ENCODE data around the gene PIGR. TPM values are rescaled to one million over a fixed set of nuclear protein-coding genes. Genes with fewer than 3 reads are reported as not detected.
A peak's percentile ranks its signal among the peaks of the same experiment; 100 is the strongest.

Gene PIGR
- total and polyA plus RNA-seq, 7 experiments from 2014 or later, result not detected

DNA sequence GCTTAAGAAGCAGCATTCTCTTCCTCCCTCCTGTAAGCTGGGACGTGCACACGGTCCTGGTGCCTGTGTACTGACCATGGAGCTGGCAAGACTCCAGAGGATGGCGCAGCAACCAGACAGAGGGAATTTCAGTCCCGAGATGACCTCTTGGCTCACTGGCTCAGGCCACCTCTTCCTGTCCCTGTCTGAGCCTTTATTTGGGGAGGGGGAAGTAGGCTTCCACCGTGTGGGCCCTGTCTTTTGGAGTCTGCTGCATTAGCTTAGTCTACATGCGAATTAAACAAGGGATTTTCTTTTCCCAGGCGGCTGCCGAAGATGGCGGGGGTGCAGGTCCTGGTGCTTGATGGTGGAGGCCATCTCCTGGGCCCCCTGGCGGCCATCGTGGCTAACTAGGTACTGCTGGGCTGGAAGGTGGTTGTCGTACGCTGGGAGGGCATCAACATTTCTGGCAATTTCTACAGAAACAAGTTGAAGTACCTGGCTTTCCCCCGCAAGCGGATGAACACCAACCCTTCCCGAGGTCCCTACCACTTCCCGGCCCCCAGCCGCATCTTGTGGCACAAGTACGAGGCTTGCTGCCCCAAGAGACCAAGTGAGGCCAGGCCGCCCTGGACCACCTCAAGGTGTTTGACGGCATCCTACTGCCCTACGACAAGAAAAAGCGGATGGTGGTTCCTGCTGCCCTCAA, 38.8 kb downstream of the PIGR start:
- Histone ChIP-seq H3K27me3 (ENCODE audit: control insufficient read depth in 2 of 2, insufficient read depth in 2 of 2, low read length in 2 of 2) (no peaks in the 10 kb centered on the region), H3K4me3 (ENCODE audit: low read length) (no peak overlapping the region), H3K9me3 (ENCODE audit: control insufficient read depth in 2 of 3, low read length in 3 of 3) (no peaks in the 10 kb centered on the region), H3K4me1 (ENCODE audit: control insufficient read depth in 2 of 2, insufficient read depth in 2 of 2, low read length in 2 of 2) (peaks cover 44 to 75% of the 10 kb centered on the region in 2 donors), H3K27ac (ENCODE audit: low read depth, low read length) (peak overlapping the region; percentile 75), H3K36me3 (ENCODE audit: control insufficient read depth in 2 of 3, insufficient read depth in 3 of 3, low read length in 3 of 3) (peaks cover 29 to 66% (median 40%) of the 10 kb centered on the region in 3 experiments)
- POLR2A ChIA-PET, result interaction anchor here (0.8 to 17.9 kb wide), 15 partner anchors 9 to 415 kb away, joined by 3 to 600 read pairs (median 7); partner anchors contain the start of genes FCMR and IL24
- no peak for ATAC-seq
- no peak for DNase-seq
- H3K27ac Mint-ChIP-seq, result peak overlapping the region in 8 of 9 donors; percentile 91 to 98 (median 95)
- peaks cover 0 to 6% (median 0%) of the 10 kb centered on the region in 5 donors for H3K27me3 Mint-ChIP-seq
- H3K4me3 Mint-ChIP-seq, result peak overlapping the region; percentile 49 to 81 (median 64)
- intact Hi-C loops (cut with micrococcal nuclease), result loop anchor here in 1 of 2 donors (5.0 kb wide), 1 partner anchor 350 kb away; no protein-coding TSS in a partner anchor
- CTCF ChIA-PET, result interaction anchor here (1.4 to 3.8 kb wide), 8 partner anchors 13 to 172 kb away, joined by 4 to 56 read pairs (median 20); partner anchors contain the start of gene FCMR
- peaks cover 56 to 94% (median 86%) of the 10 kb centered on the region in 7 donors for H3K4me1 Mint-ChIP-seq
- peaks cover 0 to 8% (median 0%) of the 10 kb centered on the region in 11 donors for H3K9me3 Mint-ChIP-seq
- H3K36me3 Mint-ChIP-seq, result peaks cover 22 to 67% (median 60%) of the 10 kb centered on the region in 5 donors

DNA sequence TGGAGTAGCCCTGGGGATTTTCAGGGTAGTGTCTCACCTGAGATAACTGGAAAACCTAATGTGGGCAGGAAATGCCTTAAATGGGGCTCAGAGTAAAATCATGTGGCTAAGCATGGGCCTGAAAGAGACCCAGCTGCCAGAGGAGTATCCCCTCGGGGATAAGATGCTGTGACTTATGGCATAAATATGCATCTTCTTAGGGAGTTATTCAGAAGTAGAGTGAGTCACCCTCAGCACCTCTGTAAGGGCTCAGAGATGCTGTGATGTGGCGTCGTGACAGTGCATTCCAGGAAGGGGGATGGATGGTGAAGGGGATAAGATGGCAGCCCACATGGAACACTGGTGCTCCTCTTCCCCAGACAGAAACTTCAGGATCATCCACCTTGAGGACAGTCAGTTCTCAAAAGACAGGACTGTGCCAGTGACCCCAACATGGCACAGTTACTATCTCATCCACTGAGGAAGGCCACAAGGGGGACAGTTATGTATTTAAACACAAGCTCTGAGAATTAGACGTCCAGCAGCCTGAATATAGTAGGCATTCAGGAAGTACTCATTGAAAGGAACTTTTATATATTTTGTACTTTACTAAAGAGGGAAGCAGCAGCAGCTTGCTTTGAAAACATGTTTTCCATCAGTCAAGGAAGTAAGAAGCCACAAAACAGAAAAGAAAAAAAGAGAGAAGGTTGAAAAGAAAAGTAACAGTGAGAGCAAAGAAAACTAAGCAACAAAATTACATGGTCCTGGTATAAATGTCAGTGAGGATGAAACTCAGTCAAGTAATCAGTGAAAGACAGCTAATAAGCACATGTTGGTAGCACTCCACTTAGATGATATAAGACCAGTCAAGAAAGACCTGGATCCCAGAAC, 40.7 kb downstream of the PIGR start:
- H3K9me3 Mint-ChIP-seq, result peaks cover 0 to 8% (median 0%) of the 10 kb centered on the region in 11 donors
- H3K4me3 Mint-ChIP-seq, result peak overlapping the region; percentile 60 to 88 (median 78)
- H3K9me3 ChIP-seq (ENCODE audit: control insufficient read depth in 2 of 3, low read length in 3 of 3), result no peaks in the 10 kb centered on the region
- H3K4me1 Mint-ChIP-seq, result peaks cover 52 to 94% (median 86%) of the 10 kb centered on the region in 7 donors
- no peaks in the 10 kb centered on the region for H3K27me3 ChIP-seq (ENCODE audit: control insufficient read depth in 2 of 2, insufficient read depth in 2 of 2, low read length in 2 of 2)
- DNase-seq, result peak in 7 of 9 donors; percentile 38 to 64 (median 59)
- intact Hi-C loops (cut with micrococcal nuclease), result loop anchor here (1.0 to 5.0 kb wide), 4 partner anchors 8 to 348 kb away; partner anchors contain the start of genes IL20 (in 1 of the 2) and IL24 (in 1 of the 2)
- H3K27ac ChIP-seq (ENCODE audit: low read depth, low read length), result peak overlapping the region; percentile 69
- peaks cover 28 to 72% of the 10 kb centered on the region in 2 donors for H3K4me1 ChIP-seq (ENCODE audit: control insufficient read depth in 2 of 2, insufficient read depth in 2 of 2, low read length in 2 of 2)
- peak; percentile 32 for ATAC-seq
- peaks cover 19 to 65% (median 55%) of the 10 kb centered on the region in 5 donors for H3K36me3 Mint-ChIP-seq
- H3K27ac Mint-ChIP-seq, result peak overlapping the region; percentile 79 to 98 (median 93)
- peaks cover 20 to 54% (median 26%) of the 10 kb centered on the region in 3 experiments for H3K36me3 ChIP-seq (ENCODE audit: control insufficient read depth in 2 of 3, insufficient read depth in 3 of 3, low read length in 3 of 3)
- POLR2A ChIA-PET, result interaction anchor here (0.6 to 17.9 kb wide), 26 partner anchors 7 to 233 kb away, joined by 3 to 600 read pairs (median 4); partner anchors contain the start of genes FCMR, IL10, IL20 and IL24
- peak overlapping the region; percentile 17 for H3K4me3 ChIP-seq (ENCODE audit: low read length)
- CTCF ChIA-PET, result interaction anchor here (0.9 to 2.9 kb wide), 16 partner anchors 9 to 180 kb away, joined by 3 to 26 read pairs (median 6); partner anchors contain the start of genes FCMR and IL20
- H3K27me3 Mint-ChIP-seq, result peaks cover 0 to 6% (median 0%) of the 10 kb centered on the region in 5 donors

DNA sequence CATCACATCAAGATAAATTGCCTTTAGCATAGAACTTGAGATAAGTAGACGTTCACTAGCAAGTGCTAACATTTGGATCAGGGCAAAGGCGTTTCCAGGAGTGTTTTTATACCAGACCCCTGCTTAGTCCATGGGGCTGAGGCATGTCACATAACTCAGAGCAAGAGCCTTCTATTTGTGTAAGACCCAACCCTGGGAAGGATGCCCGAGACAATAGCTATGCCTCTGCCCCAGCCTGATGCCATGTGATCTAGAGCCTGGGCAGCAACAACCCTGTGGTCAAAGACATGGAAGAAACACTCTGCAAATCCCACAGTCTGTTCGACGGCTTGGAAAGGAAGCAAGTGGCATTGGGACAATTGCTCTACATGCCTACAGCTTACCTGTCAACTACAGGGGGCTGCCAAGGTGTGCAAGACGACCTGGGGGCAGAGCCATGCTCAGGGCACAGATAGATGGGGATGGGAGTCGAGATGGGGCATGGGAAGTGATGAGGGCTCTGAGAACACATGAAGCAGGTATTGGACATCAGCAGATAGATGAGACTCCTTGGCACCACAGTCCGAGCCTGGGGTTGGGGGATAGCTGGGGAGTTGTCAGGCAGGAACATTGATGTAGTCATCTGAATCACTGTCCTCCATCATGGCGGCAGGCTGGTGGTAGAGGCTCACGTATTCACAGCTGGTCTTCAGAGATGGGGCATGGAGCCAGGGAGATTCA, 41.7 kb downstream of the PIGR start:
- POLR2A ChIA-PET, result interaction anchor here (0.9 to 17.9 kb wide), 15 partner anchors 7 to 168 kb away, joined by 3 to 600 read pairs (median 7); partner anchors contain the start of genes FCMR, IL10 and IL24
- Histone ChIP-seq H3K36me3 (ENCODE audit: control insufficient read depth in 2 of 3, insufficient read depth in 3 of 3, low read length in 3 of 3) (peaks cover 14 to 51% (median 22%) of the 10 kb centered on the region in 3 experiments), H3K4me3 (ENCODE audit: low read length) (peak overlapping the region; percentile 17), H3K4me1 (ENCODE audit: control insufficient read depth in 2 of 2, insufficient read depth in 2 of 2, low read length in 2 of 2) (peaks cover 21 to 72% of the 10 kb centered on the region in 2 donors), H3K27ac (ENCODE audit: low read depth, low read length) (peak overlapping the region; percentile 69), H3K27me3 (ENCODE audit: control insufficient read depth in 2 of 2, insufficient read depth in 2 of 2, low read length in 2 of 2) (no peaks in the 10 kb centered on the region), H3K9me3 (ENCODE audit: control insufficient read depth in 2 of 3, low read length in 3 of 3) (no peaks in the 10 kb centered on the region)
- Mint-ChIP-seq H3K27ac (peak overlapping the region; percentile 79 to 98 (median 93)), H3K36me3 (peaks cover 19 to 65% (median 51%) of the 10 kb centered on the region in 5 donors), H3K4me3 (peak overlapping the region; percentile 60 to 88 (median 78)), H3K4me1 (peaks cover 49 to 96% (median 89%) of the 10 kb centered on the region in 7 donors), H3K27me3 (peaks cover 0 to 6% (median 0%) of the 10 kb centered on the region in 5 donors), H3K9me3 (peaks cover 0 to 8% (median 0%) of the 10 kb centered on the region in 11 donors)
- DNase-seq (no peak), ATAC-seq (no peak)
- CTCF ChIA-PET, result interaction anchor here (0.9 to 2.9 kb wide), 10 partner anchors 12 to 179 kb away, joined by 3 to 26 read pairs (median 5); partner anchors contain the start of genes FCMR and IL20
- intact Hi-C loops (cut with micrococcal nuclease), result loop anchor here (1.0 to 5.0 kb wide), 3 partner anchors 14 to 347 kb away; partner anchors contain the start of gene IL20 (in 1 of the 2)

DNA sequence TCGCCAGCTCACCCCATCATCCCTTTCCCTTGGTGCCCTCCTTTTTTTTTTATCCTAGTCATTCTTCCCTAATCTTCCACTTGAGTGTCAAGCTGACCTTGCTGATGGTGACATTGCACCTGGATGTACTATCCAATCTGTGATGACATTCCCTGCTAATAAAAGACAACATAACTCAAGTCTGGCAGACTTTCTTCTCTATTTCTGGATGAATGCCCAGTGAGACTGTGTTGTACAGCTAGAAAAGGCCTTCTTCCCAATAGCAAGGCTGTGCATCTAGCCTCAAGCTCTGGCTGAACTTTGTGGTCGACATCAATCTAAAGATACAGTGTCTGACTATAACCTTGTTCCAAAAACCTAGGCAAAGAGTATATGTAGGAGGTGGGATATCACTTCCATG, 42.6 kb downstream of the PIGR start:
- Histone ChIP-seq H3K4me3 (ENCODE audit: low read length) (no peak overlapping the region), H3K4me1 (ENCODE audit: control insufficient read depth in 2 of 2, insufficient read depth in 2 of 2, low read length in 2 of 2) (peaks cover 21 to 72% of the 10 kb centered on the region in 2 donors), H3K27me3 (ENCODE audit: control insufficient read depth in 2 of 2, insufficient read depth in 2 of 2, low read length in 2 of 2) (no peaks in the 10 kb centered on the region), H3K9me3 (ENCODE audit: control insufficient read depth in 2 of 3, low read length in 3 of 3) (no peaks in the 10 kb centered on the region), H3K27ac (ENCODE audit: low read depth, low read length) (no peak overlapping the region), H3K36me3 (ENCODE audit: control insufficient read depth in 2 of 3, insufficient read depth in 3 of 3, low read length in 3 of 3) (peaks cover 14 to 49% (median 22%) of the 10 kb centered on the region in 3 experiments)
- Mint-ChIP-seq H3K4me3 (peak overlapping the region in 3 of 10 donors; percentile 23 to 81 (median 78)), H3K36me3 (peaks cover 19 to 61% (median 47%) of the 10 kb centered on the region in 5 donors), H3K27ac (peak overlapping the region in 8 of 9 donors; percentile 89 to 98 (median 94)), H3K4me1 (peaks cover 47 to 100% (median 93%) of the 10 kb centered on the region in 7 donors), H3K9me3 (peaks cover 0 to 8% (median 0%) of the 10 kb centered on the region in 11 donors), H3K27me3 (peaks cover 0 to 3% (median 0%) of the 10 kb centered on the region in 5 donors)
- CTCF ChIA-PET, result interaction anchor here (1.4 to 2.9 kb wide), 2 partner anchors 18 to 94 kb away, joined by 4 to 26 read pairs; partner anchors contain the start of gene FCMR
- POLR2A ChIA-PET, result interaction anchor here (1.0 to 17.9 kb wide), 8 partner anchors 6 to 56 kb away, joined by 3 to 600 read pairs (median 14); partner anchors contain the start of genes FCMR and IL24
- DNase-seq (no peak), ATAC-seq (no peak)
- intact Hi-C loops (cut with micrococcal nuclease), result loop anchor here (2.0 kb wide), 1 partner anchor 13 kb away; no protein-coding TSS in a partner anchor

DNA sequence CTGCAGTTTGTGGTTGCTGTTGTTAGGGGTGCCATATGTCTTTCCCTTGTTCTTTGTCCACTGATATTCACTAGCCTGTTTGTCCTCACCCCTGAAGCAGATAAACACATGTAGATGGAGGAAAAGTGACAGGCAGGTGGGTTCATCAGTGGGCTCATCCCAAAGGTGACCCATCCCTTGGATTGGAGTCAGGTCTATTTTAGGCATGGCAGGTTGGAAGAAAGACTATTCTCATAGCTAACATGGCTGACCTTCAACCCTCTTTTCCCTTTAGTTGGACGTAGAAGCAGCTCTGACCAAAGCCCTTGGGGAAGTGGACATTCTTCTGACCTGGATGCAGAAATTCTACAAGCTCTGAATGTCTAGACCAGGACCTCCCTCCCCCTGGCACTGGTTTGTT, 43.6 kb downstream of the PIGR start:
- H3K36me3 Mint-ChIP-seq, result peaks cover 19 to 53% (median 40%) of the 10 kb centered on the region in 5 donors

More for the DNA sequence above, 43.6 kb downstream of the PIGR start:
- CTCF ChIA-PET, result interaction anchor here (1.3 to 2.0 kb wide), 3 partner anchors 29 to 93 kb away, joined by 3 to 5 read pairs (median 5); partner anchors contain the start of gene IL20
- DNase-seq (no peak), ATAC-seq (no peak)
- no peaks in the 10 kb centered on the region for H3K27me3 ChIP-seq (ENCODE audit: control insufficient read depth in 2 of 2, insufficient read depth in 2 of 2, low read length in 2 of 2)
- no peak overlapping the region for H3K4me3 ChIP-seq (ENCODE audit: low read length)
- Mint-ChIP-seq H3K27me3 (no peaks in the 10 kb centered on the region), H3K4me3 (peak overlapping the region in 1 of 10 donors; percentile 3), H3K4me1 (peaks cover 43 to 99% (median 84%) of the 10 kb centered on the region in 7 donors), H3K9me3 (peaks cover 0 to 8% (median 0%) of the 10 kb centered on the region in 11 donors), H3K27ac (peak overlapping the region in 7 of 9 donors; percentile 91 to 98 (median 95))
- H3K9me3 ChIP-seq (ENCODE audit: control insufficient read depth in 2 of 3, low read length in 3 of 3), result no peaks in the 10 kb centered on the region
- POLR2A ChIA-PET, result interaction anchor here (1.0 to 17.9 kb wide), 9 partner anchors 10 to 86 kb away, joined by 3 to 600 read pairs (median 6); partner anchors contain the start of gene FCMR
- intact Hi-C loops (cut with micrococcal nuclease), result no loop called here
- H3K4me1 ChIP-seq (ENCODE audit: control insufficient read depth in 2 of 2, insufficient read depth in 2 of 2, low read length in 2 of 2), result peaks cover 21 to 62% of the 10 kb centered on the region in 2 donors
- no peak overlapping the region for H3K27ac ChIP-seq (ENCODE audit: low read depth, low read length)
- peaks cover 10 to 39% (median 14%) of the 10 kb centered on the region in 3 experiments for H3K36me3 ChIP-seq (ENCODE audit: control insufficient read depth in 2 of 3, insufficient read depth in 3 of 3, low read length in 3 of 3)
